Measurements from ENCODE around the gene RNF26. TPM values are rescaled to one million over a fixed set of nuclear protein-coding genes. Genes with fewer than 3 reads are reported as not detected.

RNF26 gene
- total RNA-seq, 1 experiment from 2014 or later: 92.7 TPM

DNA sequence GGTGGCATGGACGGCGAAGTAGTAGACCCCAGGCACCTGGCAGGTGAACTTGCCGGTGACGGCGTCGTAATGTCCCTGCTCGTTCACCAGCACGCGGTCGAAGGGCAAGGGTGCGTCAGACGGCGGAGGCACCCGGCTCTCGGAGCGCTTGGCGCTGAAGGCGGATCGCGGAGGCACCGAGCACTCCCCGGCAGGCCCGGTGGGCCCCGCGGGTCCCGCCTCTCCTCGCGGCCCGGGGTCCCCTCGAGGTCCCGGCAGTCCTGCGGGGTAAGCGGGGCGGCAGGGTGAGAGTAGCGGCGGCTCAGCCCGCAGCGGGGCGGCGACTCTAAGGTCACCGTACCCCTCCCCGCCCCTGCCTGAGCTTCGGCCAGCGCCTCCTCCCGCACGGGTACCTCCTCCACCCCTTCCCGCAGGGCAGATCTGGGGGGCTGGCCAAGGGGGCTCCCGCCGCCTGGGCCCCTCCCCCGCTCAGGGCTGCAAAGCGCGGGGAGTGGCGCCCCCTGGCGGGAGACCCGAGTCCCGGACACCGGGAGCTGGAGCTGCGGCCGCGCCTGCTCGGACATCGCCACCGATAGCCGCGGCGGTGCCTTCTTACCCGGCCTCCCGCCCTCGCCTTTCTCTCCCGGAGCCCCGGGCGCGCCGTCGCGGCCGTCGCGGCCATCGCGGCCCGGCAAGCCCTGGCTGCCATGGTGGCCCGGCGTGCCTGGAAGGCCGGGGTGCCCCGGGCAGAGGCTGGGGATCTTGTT, 5.4 kb downstream of the RNF26 start:
- H3K4me1 Mint-ChIP-seq (ENCODE audit: low read depth, unreplicated experiment): peaks cover 29% of the 10 kb centered on the region

DNA sequence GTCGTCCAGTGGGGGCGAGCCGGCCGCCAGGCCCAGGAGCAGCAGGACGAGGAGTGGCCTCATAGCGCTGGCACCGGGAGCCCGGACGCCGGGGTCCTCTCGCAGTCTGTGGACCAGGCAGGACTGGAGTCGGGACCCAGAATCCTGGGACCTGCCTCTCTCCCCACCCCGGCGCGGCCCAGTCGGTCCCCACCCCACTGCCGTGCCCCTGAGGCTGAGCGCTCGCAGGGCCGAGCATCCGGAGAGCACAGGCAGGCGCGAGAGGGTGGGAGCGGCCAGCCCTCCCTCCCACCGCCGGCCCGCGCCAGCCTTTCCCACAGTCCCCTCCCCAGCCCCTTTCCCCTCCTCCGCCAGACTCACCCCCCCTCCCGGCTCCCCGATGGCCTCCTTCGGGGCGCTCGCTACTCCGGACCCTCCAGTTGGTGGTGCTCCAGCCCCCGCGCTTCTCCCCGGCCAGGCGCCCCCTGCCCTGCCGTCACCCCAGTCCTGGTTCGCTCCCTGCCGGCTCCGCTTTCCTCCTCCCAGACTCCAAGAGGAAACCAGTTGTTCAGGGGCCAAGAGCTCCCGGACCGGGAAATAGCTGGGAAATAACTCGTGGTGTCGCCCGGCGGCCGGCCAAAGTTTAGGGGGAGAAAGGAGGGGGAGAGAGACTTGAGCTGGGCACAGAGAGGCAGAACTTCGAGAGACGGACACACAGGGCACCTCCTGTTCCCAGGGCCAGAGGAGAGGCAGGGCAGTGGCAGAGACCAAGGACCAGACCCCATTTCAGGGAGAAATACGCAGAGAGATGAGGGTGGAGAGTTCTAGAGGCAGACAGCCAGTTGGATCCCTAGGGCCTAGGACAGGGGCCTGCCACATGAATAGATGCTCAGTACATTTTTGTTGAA, 6.3 kb downstream of the RNF26 start, which contains the start of gene C1QTNF5:
C1QTNF5 (minus strand) TSS at position 549 of the 887 bp plus-strand sequence; CDS start at position 63, 486 bp downstream.
- Histone ChIP-seq H3K4me1 (peaks cover 30% of the 10 kb centered on the region), H3K4me3 (ENCODE audit: low read depth, low read length) (peak within 1 kb of the TSS; percentile 45), H3K9me3 (no peaks in the 10 kb centered on the region), H3K27me3 (replicated peaks; ENCODE audit: control insufficient read depth, insufficient read depth, low read length) (no peaks in the 10 kb centered on the region; the same call in 1 of the 2 replicates), H3K36me3 (ENCODE audit: control insufficient read depth, insufficient read depth, low read length) (0 out of 2 replicates have a peak, but pooled peaks cover 1% of the 10 kb centered on the region)
- H3K27ac Mint-ChIP-seq (ENCODE audit: unreplicated experiment): no peak within 1 kb of the TSS
- H3K27me3 Mint-ChIP-seq (ENCODE audit: insufficient read depth, unreplicated experiment): peaks cover 3% of the 10 kb centered on the region
- TF ChIP-seq, protein P1, sequence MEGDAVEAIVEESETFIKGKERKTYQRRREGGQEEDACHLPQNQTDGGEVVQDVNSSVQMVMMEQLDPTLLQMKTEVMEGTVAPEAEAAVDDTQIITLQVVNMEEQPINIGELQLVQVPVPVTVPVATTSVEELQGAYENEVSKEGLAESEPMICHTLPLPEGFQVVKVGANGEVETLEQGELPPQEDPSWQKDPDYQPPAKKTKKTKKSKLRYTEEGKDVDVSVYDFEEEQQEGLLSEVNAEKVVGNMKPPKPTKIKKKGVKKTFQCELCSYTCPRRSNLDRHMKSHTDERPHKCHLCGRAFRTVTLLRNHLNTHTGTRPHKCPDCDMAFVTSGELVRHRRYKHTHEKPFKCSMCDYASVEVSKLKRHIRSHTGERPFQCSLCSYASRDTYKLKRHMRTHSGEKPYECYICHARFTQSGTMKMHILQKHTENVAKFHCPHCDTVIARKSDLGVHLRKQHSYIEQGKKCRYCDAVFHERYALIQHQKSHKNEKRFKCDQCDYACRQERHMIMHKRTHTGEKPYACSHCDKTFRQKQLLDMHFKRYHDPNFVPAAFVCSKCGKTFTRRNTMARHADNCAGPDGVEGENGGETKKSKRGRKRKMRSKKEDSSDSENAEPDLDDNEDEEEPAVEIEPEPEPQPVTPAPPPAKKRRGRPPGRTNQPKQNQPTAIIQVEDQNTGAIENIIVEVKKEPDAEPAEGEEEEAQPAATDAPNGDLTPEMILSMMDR (IDR thresholded peaks at IDR 0.05; ENCODE audit: insufficient read depth in 1 of 2, low read depth in 1 of 2, low read length in 1 of 2, severe bottlenecking in 1 of 2, unreplicated experiment in 1 of 2): no peak
- intact Hi-C loops (cut with micrococcal nuclease; ENCODE audit: unreplicated experiment): no loop called here
- H3K4me3 Mint-ChIP-seq (ENCODE audit: unreplicated experiment): peak within 1 kb of the TSS; percentile 69
- H3K9me3 Mint-ChIP-seq (ENCODE audit: unreplicated experiment): no peaks in the 10 kb centered on the region
- DNase-seq: no peak
- H3K4me1 Mint-ChIP-seq (ENCODE audit: low read depth, unreplicated experiment): peaks cover 29% of the 10 kb centered on the region
- BruUV-seq (replicated peaks): no TSS peak
- peaks cover 10% of the 10 kb centered on the region for H3K36me3 Mint-ChIP-seq (ENCODE audit: insufficient read depth, unreplicated experiment)
- POLR2A ChIA-PET: interaction anchor here (0.7 to 1.7 kb wide), 4 partner anchors 20 to 38 kb away, joined by 3 to 13 read pairs (median 5); no protein-coding TSS in a partner anchor
- CTCF ChIA-PET: interaction anchor here (0.6 to 7.8 kb wide), 24 partner anchors 7 to 273 kb away, joined by 3 to 220 read pairs (median 6); partner anchors contain the start of genes HINFP, HMBS, USP2 and VPS11

More for the DNA sequence above, 5.4 kb downstream of the RNF26 start:
- H3K4me1 ChIP-seq: peaks cover 37% of the 10 kb centered on the region
- H3K27ac Mint-ChIP-seq (ENCODE audit: unreplicated experiment): no peak overlapping the region
- H3K9me3 Mint-ChIP-seq (ENCODE audit: unreplicated experiment): no peaks in the 10 kb centered on the region
- H3K4me3 ChIP-seq (ENCODE audit: low read depth, low read length): peak overlapping the region; percentile 45
- CTCF ChIA-PET: interaction anchor here (0.6 to 7.8 kb wide), 31 partner anchors 8 to 319 kb away, joined by 3 to 220 read pairs (median 6); partner anchors contain the start of genes CBL, HINFP, HMBS and USP2
- no peaks in the 10 kb centered on the region; the same call in 1 of the 2 replicates for H3K27me3 ChIP-seq (replicated peaks; ENCODE audit: control insufficient read depth, insufficient read depth, low read length)
- TF ChIP-seq, protein P1 (IDR thresholded peaks at IDR 0.05; ENCODE audit: insufficient read depth in 1 of 2, low read depth in 1 of 2, low read length in 1 of 2, severe bottlenecking in 1 of 2, unreplicated experiment in 1 of 2): peak; percentile 93 to 99
- peak in 1 of 2 experiments; percentile 89 for DNase-seq
- BruUV-seq (replicated peaks): no TSS peak
- peaks cover 11% of the 10 kb centered on the region for H3K36me3 Mint-ChIP-seq (ENCODE audit: insufficient read depth, unreplicated experiment)
- intact Hi-C loops (cut with micrococcal nuclease; ENCODE audit: unreplicated experiment): no loop called here
- H3K36me3 ChIP-seq (ENCODE audit: control insufficient read depth, insufficient read depth, low read length): 0 out of 2 replicates have a peak, but pooled peaks cover 1% of the 10 kb centered on the region
- H3K4me3 Mint-ChIP-seq (ENCODE audit: unreplicated experiment): peak overlapping the region; percentile 69
- no peaks in the 10 kb centered on the region for H3K9me3 ChIP-seq
- POLR2A ChIA-PET: interaction anchor here (0.6 to 1.3 kb wide), 3 partner anchors 21 to 80 kb away, joined by 3 to 4 read pairs (median 3); no protein-coding TSS in a partner anchor
- peaks cover 3% of the 10 kb centered on the region for H3K27me3 Mint-ChIP-seq (ENCODE audit: insufficient read depth, unreplicated experiment)

Measured in Caco-2 (cell line).